Measurements from ENCODE around the gene GPR157. TPM values are rescaled to one million over a fixed set of nuclear protein-coding genes. Genes with fewer than 3 reads are reported as not detected.

Gene GPR157
- total RNA-seq, 2 donors from 2014 or later: 4.4 to 5.6 TPM

- peak overlapping the region; percentile 73 for H3K4me3 Mint-ChIP-seq
- peaks cover 2% of the 10 kb centered on the region for H3K36me3 Mint-ChIP-seq (ENCODE audit: low read depth)
- H3K27me3 Mint-ChIP-seq: peaks cover 32% of the 10 kb centered on the region
- no peak overlapping the region for H3K27ac Mint-ChIP-seq
- ATAC-seq: no peak
- H3K9me3 ChIP-seq (ENCODE audit: control insufficient read depth, low read length, poor library complexity, severe bottlenecking): no peaks in the 10 kb centered on the region
- peaks cover 9% of the 10 kb centered on the region for H3K4me1 Mint-ChIP-seq
- DNase-seq: no peak
Measured at GRCh38 chr1:9068981-9069325, 59.9 kb downstream of the GPR157 start.

- peaks cover 9% of the 10 kb centered on the region for H3K4me1 Mint-ChIP-seq
- peaks cover 28% of the 10 kb centered on the region for H3K27me3 Mint-ChIP-seq
- no peaks in the 10 kb centered on the region for H3K9me3 ChIP-seq (ENCODE audit: control insufficient read depth, low read length, poor library complexity, severe bottlenecking)
- no peak overlapping the region for H3K27ac Mint-ChIP-seq
- H3K4me3 Mint-ChIP-seq: no peak overlapping the region
- H3K36me3 Mint-ChIP-seq (ENCODE audit: low read depth): peaks cover 2% of the 10 kb centered on the region
- ATAC-seq (no peak), DNase-seq (no peak)
Measured at GRCh38 chr1:9066945-9067807, 61.7 kb downstream of the GPR157 start.

GRCh38 chr1:9065213-9065751 lies 63.6 kb downstream of the GPR157 start:
- peaks cover 2% of the 10 kb centered on the region for H3K36me3 Mint-ChIP-seq (ENCODE audit: low read depth)
- H3K4me3 Mint-ChIP-seq: no peak overlapping the region
- peaks cover 9% of the 10 kb centered on the region for H3K4me1 Mint-ChIP-seq
- peaks cover 35% of the 10 kb centered on the region for H3K27me3 Mint-ChIP-seq
- DNase-seq (no peak), ATAC-seq (no peak)
- no peak overlapping the region for H3K27ac Mint-ChIP-seq
- no peaks in the 10 kb centered on the region for H3K9me3 ChIP-seq (ENCODE audit: control insufficient read depth, low read length, poor library complexity, severe bottlenecking)

- Mint-ChIP-seq H3K4me1 (peaks cover 5% of the 10 kb centered on the region), H3K27ac (no peak overlapping the region), H3K27me3 (peaks cover 22% of the 10 kb centered on the region), H3K36me3 (ENCODE audit: low read depth) (peaks cover 5% of the 10 kb centered on the region), H3K4me3 (no peak overlapping the region)
- no peak for DNase-seq
- H3K9me3 ChIP-seq (ENCODE audit: control insufficient read depth, low read length, poor library complexity, severe bottlenecking): no peaks in the 10 kb centered on the region
- ATAC-seq: no peak
Measured at GRCh38 chr1:9062846-9063245, 66.1 kb downstream of the GPR157 start.

- Mint-ChIP-seq H3K27me3 (peaks cover 14% of the 10 kb centered on the region), H3K36me3 (ENCODE audit: low read depth) (peaks cover 5% of the 10 kb centered on the region), H3K4me3 (no peak overlapping the region), H3K4me1 (peaks cover 5% of the 10 kb centered on the region), H3K27ac (no peak overlapping the region)
- H3K9me3 ChIP-seq (ENCODE audit: control insufficient read depth, low read length, poor library complexity, severe bottlenecking): no peaks in the 10 kb centered on the region
- ATAC-seq (no peak), DNase-seq (no peak)
Measured at GRCh38 chr1:9062021-9062471, 66.9 kb downstream of the GPR157 start.

- DNase-seq (no peak), ATAC-seq (no peak)
- Mint-ChIP-seq H3K4me3 (no peak overlapping the region), H3K4me1 (peaks cover 5% of the 10 kb centered on the region), H3K27ac (no peak overlapping the region), H3K36me3 (ENCODE audit: low read depth) (peaks cover 3% of the 10 kb centered on the region), H3K27me3 (peaks cover 13% of the 10 kb centered on the region)
- no peaks in the 10 kb centered on the region for H3K9me3 ChIP-seq (ENCODE audit: control insufficient read depth, low read length, poor library complexity, severe bottlenecking)
Measured at GRCh38 chr1:9061252-9061960, 67.5 kb downstream of the GPR157 start.

GRCh38 chr1:9059891-9060744 lies 68.8 kb downstream of the GPR157 start:
- DNase-seq: no peak
- H3K27ac Mint-ChIP-seq: no peak overlapping the region
- H3K4me1 Mint-ChIP-seq: peaks cover 5% of the 10 kb centered on the region
- peaks cover 2% of the 10 kb centered on the region for H3K36me3 Mint-ChIP-seq (ENCODE audit: low read depth)
- ATAC-seq: no peak
- H3K9me3 ChIP-seq (ENCODE audit: control insufficient read depth, low read length, poor library complexity, severe bottlenecking): no peaks in the 10 kb centered on the region
- peaks cover 13% of the 10 kb centered on the region for H3K27me3 Mint-ChIP-seq
- no peak overlapping the region for H3K4me3 Mint-ChIP-seq

GRCh38 chr1:9058465-9058864 lies 70.4 kb downstream of the GPR157 start:
- H3K27ac Mint-ChIP-seq: no peak overlapping the region
- H3K4me1 Mint-ChIP-seq: peaks cover 3% of the 10 kb centered on the region
- ATAC-seq: no peak

GRCh38 chr1:9057851-9058250 lies 71.1 kb downstream of the GPR157 start:
- ATAC-seq: no peak
- no peak overlapping the region for H3K27ac Mint-ChIP-seq
- peaks cover 3% of the 10 kb centered on the region for H3K4me1 Mint-ChIP-seq

More at GRCh38 chr1:9058465-9058864, 70.4 kb downstream of the GPR157 start:
- H3K36me3 Mint-ChIP-seq (ENCODE audit: low read depth): peaks cover 2% of the 10 kb centered on the region
- no peaks in the 10 kb centered on the region for H3K9me3 ChIP-seq (ENCODE audit: control insufficient read depth, low read length, poor library complexity, severe bottlenecking)
- no peak for DNase-seq
- peaks cover 9% of the 10 kb centered on the region for H3K27me3 Mint-ChIP-seq
- no peak overlapping the region for H3K4me3 Mint-ChIP-seq

GRCh38 chr1:9052272-9053049 lies 76.4 kb downstream of the GPR157 start:
- Mint-ChIP-seq H3K27me3 (no peaks in the 10 kb centered on the region), H3K4me3 (no peak overlapping the region), H3K4me1 (no peaks in the 10 kb centered on the region), H3K36me3 (ENCODE audit: low read depth) (no peaks in the 10 kb centered on the region), H3K27ac (no peak overlapping the region)
- no peaks in the 10 kb centered on the region for H3K9me3 ChIP-seq (ENCODE audit: control insufficient read depth, low read length, poor library complexity, severe bottlenecking)
- no peak for ATAC-seq
- no peak for DNase-seq

More at GRCh38 chr1:9057851-9058250, 71.1 kb downstream of the GPR157 start:
- Mint-ChIP-seq H3K4me3 (no peak overlapping the region), H3K36me3 (ENCODE audit: low read depth) (peaks cover 2% of the 10 kb centered on the region), H3K27me3 (peaks cover 9% of the 10 kb centered on the region)
- DNase-seq: no peak
- H3K9me3 ChIP-seq (ENCODE audit: control insufficient read depth, low read length, poor library complexity, severe bottlenecking): no peaks in the 10 kb centered on the region

- no peaks in the 10 kb centered on the region for H3K4me1 Mint-ChIP-seq
- no peak overlapping the region for H3K4me3 Mint-ChIP-seq
- DNase-seq (no peak), ATAC-seq (no peak)
- H3K27ac Mint-ChIP-seq: no peak overlapping the region
- H3K36me3 Mint-ChIP-seq (ENCODE audit: low read depth): no peaks in the 10 kb centered on the region
- peaks cover 4% of the 10 kb centered on the region for H3K27me3 Mint-ChIP-seq
- H3K9me3 ChIP-seq (ENCODE audit: control insufficient read depth, low read length, poor library complexity, severe bottlenecking): no peaks in the 10 kb centered on the region
Measured at GRCh38 chr1:9051379-9051778, 77.5 kb downstream of the GPR157 start.

GRCh38 chr1:9050803-9051202 lies 78.1 kb downstream of the GPR157 start:
- Mint-ChIP-seq H3K36me3 (ENCODE audit: low read depth) (no peaks in the 10 kb centered on the region), H3K4me3 (no peak overlapping the region), H3K27me3 (peaks cover 4% of the 10 kb centered on the region), H3K27ac (no peak overlapping the region), H3K4me1 (no peaks in the 10 kb centered on the region)
- no peaks in the 10 kb centered on the region for H3K9me3 ChIP-seq (ENCODE audit: control insufficient read depth, low read length, poor library complexity, severe bottlenecking)
- DNase-seq: no peak
- ATAC-seq: no peak
